Sigmoid colon (tissue), 4 donors: ENCODE results near the gene AATF.

ENCODE experiments used
- CTCF ChIP-seq, 4 experiments: fragments of 450-650 bp in 3 of 4; fragments of 200-600 bp in 1 of 4; IDR thresholded peaks; one replicate each; pipeline ENCODE4 v1.5.1; 2016 to 2019; ENCODE audit warnings: antibody characterized with exemption in 4 of 4, mild to moderate bottlenecking in 3 of 4, moderate library complexity in 2 of 4
- EP300 ChIP-seq, 4 donors: sonication (generic); formaldehyde crosslinking; IDR thresholded peaks; one replicate each; pipeline ENCODE4 v1.6.1; 2017; ENCODE audit warnings: antibody characterized with exemption in 4 of 4
- POLR2A ChIP-seq, 2 donors: fragments of 450-650 bp; IDR thresholded peaks; one replicate each; pipeline ENCODE4 v1.6.1; 2016; ENCODE audit warnings: antibody characterized with exemption in 2 of 2, mild to moderate bottlenecking in 2 of 2, moderate library complexity in 2 of 2

DNA sequence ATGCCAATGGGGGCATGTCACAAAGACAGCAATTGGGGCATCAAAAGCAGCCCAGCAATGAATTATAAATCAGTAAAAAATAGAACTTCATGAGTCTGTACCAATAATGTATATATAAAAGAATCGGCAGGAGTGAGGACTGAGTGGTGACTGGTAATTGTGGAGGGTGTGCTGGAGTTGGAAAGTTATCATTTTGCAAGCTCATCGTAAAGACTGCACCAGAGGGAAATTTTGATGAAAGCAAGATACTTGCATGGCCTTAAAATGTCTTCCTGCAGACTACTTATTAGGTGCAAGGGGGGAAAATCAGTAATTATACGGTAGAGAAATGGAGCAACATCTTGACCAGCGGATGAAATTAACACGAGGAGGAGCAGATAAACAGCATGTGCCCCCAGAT lies 138.9 kb downstream of the AATF start:
- no peak for TF ChIP-seq CTCF (IDR thresholded peaks at IDR 0.05)
- TF ChIP-seq EP300 (IDR thresholded peaks at IDR 0.05) = no peak
- TF ChIP-seq POLR2A (IDR thresholded peaks at IDR 0.05) = no peak
